Transverse colon (tissue), 4 donors: Measurements from ENCODE around the gene TRAM2. TPM values are rescaled to one million over a fixed set of nuclear protein-coding genes. Genes with fewer than 3 reads are reported as not detected.

Source experiments
- DNase-seq: peaks from one replicate; pipeline ENCODE4 v3.0.0-alpha.2; 2019
- H3K27ac ChIP-seq, 4 donors: fragments of 200-600 bp; sonication (generic); 2 replicates each; pipeline ENCODE4 v1.5.1; 2016 to 2018; ENCODE audit warnings: inconsistent platforms in 4 of 4
- H3K27me3 ChIP-seq: fragments of 200-600 bp; sonication (generic); 2 replicates; pipeline ENCODE4 v1.5.1; 2017; ENCODE audit warnings: inconsistent platforms
- H3K36me3 ChIP-seq, 4 donors: fragments of 200-600 bp; sonication (generic); 2 replicates each; pipeline ENCODE4 v1.5.1; 2017 to 2019; ENCODE audit warnings: inconsistent platforms in 4 of 4
- H3K4me1 ChIP-seq, 4 donors: fragments of 200-600 bp; sonication (generic); 2 replicates each; pipeline ENCODE4 v1.5.1; 2017 to 2020; ENCODE audit warnings: inconsistent platforms in 4 of 4
- H3K4me3 ChIP-seq, 4 donors: fragments of 200-600 bp; sonication (generic); 1 replicate in 1 of 4; 2 replicates in 3 of 4; pipeline versions ENCODE4 v1.5.1 to v1.6.1; 2017 to 2019; ENCODE audit warnings: inconsistent platforms in 4 of 4
- H3K9me3 ChIP-seq, 2 donors: fragments of 200-600 bp; sonication (generic); 2 replicates each; pipeline ENCODE4 v1.5.1; 2017 to 2019; ENCODE audit warnings: inconsistent platforms in 2 of 2
- CTCF ChIP-seq, 5 experiments: fragments of 200-600 bp in 3 of 5; fragments of 450-650 bp in 2 of 5; sonication (generic) in 3 of 5; IDR thresholded peaks; 1 replicate in 2 of 5; 2 replicates in 3 of 5; pipeline ENCODE4 v1.5.1; 2016 to 2017; ENCODE audit warnings: antibody characterized with exemption in 5 of 5, inconsistent platforms in 3 of 5, mild to moderate bottlenecking in 2 of 5, moderate library complexity in 1 of 5
- EP300 ChIP-seq: sonication (generic); formaldehyde crosslinking; IDR thresholded peaks from one replicate; pipeline ENCODE4 v1.6.1; 2017; ENCODE audit warnings: antibody characterized with exemption, low read depth
- POLR2A ChIP-seq: fragments of 450-650 bp; IDR thresholded peaks from one replicate; pipeline ENCODE4 v1.6.1; 2016; ENCODE audit warnings: antibody characterized with exemption, mild to moderate bottlenecking, moderate library complexity
- POLR2AphosphoS5 ChIP-seq, 3 donors: sonication (generic); formaldehyde crosslinking; IDR thresholded peaks; one replicate each; pipeline ENCODE4 v1.6.1; 2016; ENCODE audit warnings: antibody characterized with exemption in 3 of 3
- WGBS, 2 donors: methylation state at CpG; one replicate each; pipeline ENCODE4 v1.1.5; 2018; ENCODE audit warnings: low coverage in 1 of 2; 5-methylcytosine and 5-hydroxymethylcytosine counted together
- in situ Hi-C, 4 donors: fragments of 200-750 bp; cut with MboI; loops; one replicate each; pipeline versions ENCODE4 v1.15.0 to v1.15.1; 2017; ENCODE audit warnings: low sequenced_read_pairs in 3 of 4, low pct_ligation_motif_present in 1 of 4, low pct_unique_long_range_greater_than_20kb in 1 of 4
- intact Hi-C: fragments of 100-400 bp; cut with DNase I; formaldehyde crosslinking; loops from one replicate; pipeline ENCODE4 v1.15.1; 2023; ENCODE audit warnings: low total_unique reads
- total RNA-seq, 4 donors: library from RNA; depleted of rRNA; stranded (reverse); fragments of >200 nt; gene quantifications; one replicate each; pipeline ENCODE4 v1.1.0, GENCODE V29; 2016

Gene TRAM2
- total RNA-seq, 4 donors from 2014 or later = 8.4 to 15.4 (median 11.7) TPM

GRCh38 chr6:52572536-52572935 is 4.3 kb downstream of the TRAM2 start:
- H3K4me3 ChIP-seq = no peak overlapping the region

DNA sequence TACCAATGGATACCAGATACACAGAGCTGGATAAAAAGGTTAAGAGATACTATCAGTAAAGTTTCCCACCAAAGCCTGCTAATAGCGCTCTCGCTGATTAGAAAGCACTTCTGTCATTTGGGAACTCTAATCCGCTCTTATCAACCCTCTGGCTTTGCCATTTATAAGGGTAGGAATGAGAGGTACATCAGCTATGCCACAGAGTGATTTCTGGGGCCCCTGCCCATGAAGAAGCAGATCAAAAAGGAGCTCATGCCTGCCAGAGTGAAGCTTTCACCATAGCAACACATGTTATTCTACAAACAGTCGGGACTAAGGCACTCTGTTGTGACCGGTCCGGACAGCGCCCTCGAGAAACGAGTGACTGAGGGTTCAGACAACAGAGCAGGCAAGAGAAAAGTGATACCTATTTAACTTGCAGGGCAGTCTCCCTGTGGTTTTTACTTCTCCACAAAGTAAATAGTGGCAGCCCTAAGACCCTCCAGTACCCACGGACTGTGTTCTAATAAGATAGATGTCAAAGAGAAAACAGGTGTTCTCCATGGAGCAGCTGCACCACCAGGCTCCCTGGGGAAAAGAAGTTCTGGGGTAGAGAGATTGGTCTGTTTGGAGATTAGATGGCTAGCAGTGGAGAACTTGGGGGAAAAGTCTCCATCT is 5.6 kb downstream of the TRAM2 start:
- TF ChIP-seq EP300 = no peak
- TF ChIP-seq POLR2A = no peak
- no peak for TF ChIP-seq POLR2AphosphoS5 (IDR thresholded peaks at IDR 0.05)
- no peak for TF ChIP-seq CTCF (IDR thresholded peaks at IDR 0.05)
- in situ Hi-C loops = no loop called here

More at GRCh38 chr6:52572536-52572935, 4.3 kb downstream of the TRAM2 start:
- Histone ChIP-seq H3K9me3 (no peaks in the 10 kb centered on the region), H3K27ac (peak overlapping the region; percentile 97 to 98 (median 98)), H3K4me1 (peaks cover 16 to 68% (median 59%) of the 10 kb centered on the region in 4 donors), H3K27me3 (no peaks in the 10 kb centered on the region), H3K36me3 (no peaks in the 10 kb centered on the region)
- 96 to 100% methylated on average over 1 to 4 of the region's 4 CpGs for WGBS, 2 donors
- no peak for DNase-seq
- intact Hi-C loops = no loop called here
- in situ Hi-C loops = no loop called here
- TF ChIP-seq POLR2AphosphoS5 (IDR thresholded peaks at IDR 0.05) (no peak), POLR2A (no peak), EP300 (no peak), CTCF (IDR thresholded peaks at IDR 0.05) (no peak)

GRCh38 chr6:52570291-52570700 is 6.6 kb downstream of the TRAM2 start:
- in situ Hi-C loops = no loop called here

More for the DNA sequence above, 5.6 kb downstream of the TRAM2 start:
- Histone ChIP-seq H3K36me3 (no peaks in the 10 kb centered on the region), H3K27ac (peak overlapping the region; percentile 9 to 71 (median 54)), H3K4me3 (no peak overlapping the region), H3K27me3 (no peaks in the 10 kb centered on the region), H3K4me1 (peaks cover 16 to 74% (median 66%) of the 10 kb centered on the region in 4 donors), H3K9me3 (no peaks in the 10 kb centered on the region)
- DNase-seq = no peak
- intact Hi-C loops = no loop called here
- 74 to 86% methylated on average over 9 to 10 of the region's 10 CpGs for WGBS, 2 donors

DNA sequence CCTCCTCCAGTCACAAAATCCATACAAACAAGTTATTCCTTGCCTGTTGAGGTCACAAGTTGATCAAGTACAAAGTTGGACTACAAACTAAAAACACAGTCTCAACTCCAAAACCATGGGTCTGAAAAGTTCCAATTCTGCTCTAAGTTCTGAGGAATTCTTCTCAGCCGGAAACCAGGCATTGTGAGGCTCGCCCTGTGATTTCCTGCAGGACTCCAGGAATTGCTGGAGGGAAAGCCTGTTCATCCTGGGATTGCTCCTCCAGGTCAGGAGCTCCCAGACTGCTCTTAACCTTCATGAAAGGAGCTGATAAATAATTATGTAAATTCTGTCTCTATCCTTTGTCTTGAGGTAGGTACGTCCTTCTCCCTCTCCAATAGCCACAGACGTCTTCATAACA is 8.5 kb downstream of the TRAM2 start:
- H3K27me3 ChIP-seq = no peaks in the 10 kb centered on the region
- no peaks in the 10 kb centered on the region for H3K36me3 ChIP-seq
- WGBS, 2 donors = 56 to 91% methylated on average over 2 to 4 of the region's 4 CpGs
- in situ Hi-C loops (no loop called here), intact Hi-C loops (loop anchor here (5.0 kb wide), 1 partner anchor 46 kb away; no protein-coding TSS in a partner anchor)
- DNase-seq = no peak
- peaks cover 3 to 61% (median 42%) of the 10 kb centered on the region in 4 donors for H3K4me1 ChIP-seq
- no peaks in the 10 kb centered on the region for H3K9me3 ChIP-seq
- no peak for TF ChIP-seq POLR2A
- TF ChIP-seq POLR2AphosphoS5 (IDR thresholded peaks at IDR 0.05) = no peak
- TF ChIP-seq EP300 = no peak
- no peak for TF ChIP-seq CTCF (IDR thresholded peaks at IDR 0.05)
- no peak overlapping the region for H3K4me3 ChIP-seq
- H3K27ac ChIP-seq = peak overlapping the region in 1 of 4 donors; percentile 14

More at GRCh38 chr6:52570291-52570700, 6.6 kb downstream of the TRAM2 start:
- 36 to 44% methylated on average over 3 to 8 of the region's 8 CpGs for WGBS, 2 donors
- H3K27ac ChIP-seq = peak overlapping the region; percentile 9 to 71 (median 54)
- TF ChIP-seq POLR2AphosphoS5 (IDR thresholded peaks at IDR 0.05) (peak in 2 of 3 donors; percentile 6 to 28), EP300 (no peak), POLR2A (no peak)
- no peaks in the 10 kb centered on the region for H3K27me3 ChIP-seq
- intact Hi-C loops = no loop called here
- no peaks in the 10 kb centered on the region for H3K9me3 ChIP-seq
- H3K4me1 ChIP-seq = peaks cover 16 to 72% (median 60%) of the 10 kb centered on the region in 4 donors
- H3K36me3 ChIP-seq = no peaks in the 10 kb centered on the region
- H3K4me3 ChIP-seq = no peak overlapping the region
- peak; percentile 33 for DNase-seq
